Activated T-helper 9 cell treated with anti-CD3 and anti-CD28 coated beads, Interleukin-2, amount 50 U/mL, for 16 hours (primary cell): ENCODE measurements around the gene PPFIBP1.
"Not testable (repeated sequence)": the region's sequence is repeated elsewhere in the genome, so short reads cannot be mapped to it uniquely, and the experiment has no call there.

Experiments used
- DNase-seq: peaks from one replicate; pipeline ENCODE4 v3.0.0-alpha.2; 2020; ENCODE audit warnings: low read depth

The PPFIBP1 gene

DNA sequence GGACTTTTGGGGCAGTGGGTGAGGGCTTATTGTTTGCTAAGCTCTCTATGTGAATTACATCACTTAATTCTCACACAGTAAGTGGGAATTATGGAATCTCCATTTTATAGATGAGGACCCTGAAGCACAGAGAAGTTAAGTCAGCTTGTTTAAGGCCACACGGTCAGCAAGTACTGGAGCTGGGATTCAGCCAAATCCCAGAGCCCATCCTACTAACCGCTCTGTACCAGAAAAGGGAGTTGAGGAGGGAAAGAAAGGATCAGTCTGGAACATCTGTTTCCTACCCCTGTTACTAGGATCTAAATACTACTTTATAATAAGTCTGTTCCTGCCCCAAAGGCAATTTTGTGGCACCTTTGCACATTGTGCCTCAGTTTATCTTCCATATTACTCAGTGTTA lies 42.6 kb downstream of the PPFIBP1 start:
- DNase-seq = no peak

DNA sequence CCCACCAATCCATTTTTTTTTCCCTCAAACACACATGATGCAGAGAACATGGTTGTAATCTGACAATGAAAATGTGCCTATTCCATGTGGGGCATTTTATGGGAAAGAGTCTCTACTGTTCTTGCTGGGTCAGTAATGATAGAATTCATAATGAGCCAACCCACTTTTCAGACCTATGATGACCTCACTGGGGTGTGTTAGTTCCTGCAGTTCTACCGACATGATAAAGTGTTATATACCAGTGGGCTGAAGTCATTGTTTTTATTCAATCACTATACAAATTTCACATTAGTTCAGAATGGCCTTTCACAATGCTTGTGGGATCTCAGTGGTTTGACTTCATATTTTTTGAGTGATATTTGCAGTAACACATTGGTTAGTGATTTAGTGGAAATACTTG lies 47.5 kb downstream of the PPFIBP1 start:
- no peak for DNase-seq

DNA sequence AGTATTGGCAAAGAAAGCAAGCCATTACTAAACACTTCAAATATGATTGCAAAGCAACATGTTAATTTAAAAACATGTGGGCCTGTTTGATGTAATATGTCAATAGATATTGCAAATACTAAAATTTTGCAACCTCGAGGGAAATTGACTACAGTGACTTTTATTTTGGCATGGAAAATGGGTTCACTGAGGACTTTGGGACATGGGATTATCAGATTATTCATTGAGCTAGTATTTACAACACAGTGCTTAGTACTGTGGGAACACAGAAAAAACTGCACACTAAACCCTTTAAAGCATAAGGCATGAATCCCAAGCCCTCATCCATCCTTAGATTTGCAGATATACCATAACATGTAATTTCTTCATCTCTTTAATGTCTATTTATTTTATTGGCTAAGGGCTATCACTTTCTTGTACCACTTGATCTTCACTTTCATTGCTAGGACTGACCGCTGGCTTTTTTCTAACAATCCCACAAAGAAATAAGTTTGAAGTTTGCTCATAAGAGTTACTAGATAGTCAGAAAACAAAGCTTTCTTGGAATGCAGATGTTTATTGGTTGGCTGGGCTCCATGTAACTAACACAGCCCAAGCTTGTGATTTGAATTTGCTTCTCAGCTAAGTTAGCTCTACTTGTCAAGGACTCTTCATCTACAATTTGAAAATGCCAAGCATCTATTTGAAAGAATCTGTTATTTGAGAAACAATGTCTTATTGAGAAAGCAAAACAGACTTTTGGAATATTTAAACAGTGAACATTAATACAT lies 48.7 kb downstream of the PPFIBP1 start:
- no peak for DNase-seq

DNA sequence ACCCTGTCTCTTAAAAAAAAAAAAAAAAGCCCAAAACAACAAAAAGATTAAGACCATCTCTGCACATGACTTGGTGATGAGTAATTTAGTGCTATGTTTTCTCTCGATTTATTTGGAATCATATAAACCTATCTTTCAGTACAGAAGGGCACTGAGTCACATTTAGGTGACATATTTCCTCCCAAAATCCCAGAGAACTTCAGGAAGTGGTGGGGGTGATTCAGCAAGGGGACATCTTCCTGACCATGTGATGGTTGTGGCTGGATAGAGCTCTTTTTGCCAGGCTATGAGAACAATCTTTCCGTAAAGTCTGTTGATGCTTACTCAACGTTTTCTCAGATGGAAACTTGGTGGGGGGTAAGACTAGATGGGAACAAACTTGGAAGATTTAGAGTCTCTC lies 50.0 kb downstream of the PPFIBP1 start:
- no peak for DNase-seq

DNA sequence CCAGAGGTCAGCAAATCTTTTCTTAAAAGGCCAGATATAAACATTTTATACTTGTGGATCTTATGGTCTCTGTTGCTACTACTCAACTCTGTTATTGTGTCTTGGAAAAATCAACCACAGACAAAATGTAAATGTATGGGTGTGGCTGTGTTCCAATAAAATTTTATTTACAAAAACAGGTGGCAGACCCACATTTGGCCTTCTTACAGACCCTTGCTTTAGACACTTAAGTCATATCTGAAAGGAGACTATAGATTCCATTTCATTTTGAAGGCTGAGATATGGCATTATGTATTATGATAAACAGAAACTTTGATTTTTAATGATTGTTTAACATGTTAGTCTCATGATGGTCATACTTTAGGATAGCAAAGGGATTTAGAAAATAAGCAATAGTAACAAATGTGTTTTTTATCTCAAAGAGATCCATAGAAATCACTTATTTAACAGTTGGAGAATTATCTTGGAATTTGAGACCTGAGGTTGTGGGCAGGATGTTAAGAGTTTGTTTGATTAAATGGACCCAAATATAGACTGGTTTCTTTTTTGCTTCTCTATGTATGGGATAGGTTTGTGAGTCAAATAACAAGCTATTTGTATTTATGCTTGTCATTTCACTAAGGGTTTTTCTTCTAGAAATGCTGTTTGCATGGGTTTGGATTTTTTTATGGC lies 51.2 kb downstream of the PPFIBP1 start:
- DNase-seq = no peak

DNA sequence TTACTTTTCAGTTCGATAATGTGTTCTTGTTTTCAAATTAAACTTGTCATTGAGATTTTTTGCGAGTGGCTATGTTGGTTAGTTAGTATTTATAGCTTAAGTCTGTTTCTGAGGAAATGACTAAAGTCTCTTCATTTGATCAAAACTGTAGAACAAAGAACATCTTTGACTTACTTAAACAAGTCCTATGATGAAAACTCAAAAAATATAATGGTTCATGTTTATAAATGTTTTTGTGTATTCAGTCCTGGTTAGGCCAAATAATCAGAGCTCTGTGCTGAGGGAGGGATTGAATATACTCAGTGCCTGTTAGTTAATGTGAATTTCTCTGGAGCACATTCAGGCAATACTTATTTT lies 51.7 kb downstream of the PPFIBP1 start:
- DNase-seq = no peak

DNA sequence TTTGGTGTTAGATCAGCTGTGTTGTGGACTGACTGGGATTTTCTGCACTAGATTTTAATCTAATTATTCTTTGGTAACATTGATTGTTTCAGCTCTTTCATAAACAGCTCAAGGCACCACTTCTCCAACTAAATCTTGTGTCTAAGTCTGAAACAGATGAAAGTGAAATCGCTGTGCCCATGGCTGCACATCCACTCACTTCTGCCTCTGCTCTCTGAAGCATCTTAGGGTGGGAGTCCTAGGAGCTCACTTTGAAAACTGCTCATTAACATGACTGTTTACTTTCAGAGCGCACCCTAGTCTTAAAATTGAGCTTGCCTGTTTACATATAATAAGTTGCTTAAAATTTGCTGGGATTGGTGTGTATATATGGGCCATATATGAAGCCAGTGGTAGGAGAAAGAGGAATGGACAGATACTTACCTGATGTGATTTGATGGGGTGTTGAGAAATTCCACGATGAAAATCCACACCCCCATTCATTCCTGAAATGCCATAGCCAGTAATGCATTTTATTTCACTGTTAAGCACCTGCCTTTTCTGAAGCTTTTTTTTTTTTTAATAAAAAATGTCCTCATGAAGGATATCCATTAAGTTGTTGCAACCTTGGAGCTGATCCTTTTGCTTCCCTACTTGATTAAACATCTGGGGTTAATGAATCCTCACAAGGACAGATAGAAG lies 52.8 kb downstream of the PPFIBP1 start:
- DNase-seq = no peak

DNA sequence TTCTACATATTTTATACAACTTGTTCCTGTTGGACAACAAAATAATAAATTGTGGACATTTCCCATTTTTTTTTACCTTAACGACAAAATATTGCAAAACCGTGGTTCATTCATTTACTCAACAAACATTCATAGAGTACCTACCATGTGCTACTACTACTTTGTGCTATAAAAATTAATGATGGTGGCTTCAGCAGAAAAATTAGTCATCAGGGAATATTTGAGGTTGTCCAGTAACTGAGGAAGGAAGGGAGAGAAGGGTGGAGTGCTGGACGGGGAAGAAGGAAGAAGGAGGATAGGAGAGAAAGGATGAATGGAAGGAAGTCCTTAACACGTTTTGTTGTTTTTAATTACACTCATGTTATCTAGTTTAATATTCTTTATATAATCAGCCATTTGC lies 53.7 kb downstream of the PPFIBP1 start:
- DNase-seq = no peak

DNA sequence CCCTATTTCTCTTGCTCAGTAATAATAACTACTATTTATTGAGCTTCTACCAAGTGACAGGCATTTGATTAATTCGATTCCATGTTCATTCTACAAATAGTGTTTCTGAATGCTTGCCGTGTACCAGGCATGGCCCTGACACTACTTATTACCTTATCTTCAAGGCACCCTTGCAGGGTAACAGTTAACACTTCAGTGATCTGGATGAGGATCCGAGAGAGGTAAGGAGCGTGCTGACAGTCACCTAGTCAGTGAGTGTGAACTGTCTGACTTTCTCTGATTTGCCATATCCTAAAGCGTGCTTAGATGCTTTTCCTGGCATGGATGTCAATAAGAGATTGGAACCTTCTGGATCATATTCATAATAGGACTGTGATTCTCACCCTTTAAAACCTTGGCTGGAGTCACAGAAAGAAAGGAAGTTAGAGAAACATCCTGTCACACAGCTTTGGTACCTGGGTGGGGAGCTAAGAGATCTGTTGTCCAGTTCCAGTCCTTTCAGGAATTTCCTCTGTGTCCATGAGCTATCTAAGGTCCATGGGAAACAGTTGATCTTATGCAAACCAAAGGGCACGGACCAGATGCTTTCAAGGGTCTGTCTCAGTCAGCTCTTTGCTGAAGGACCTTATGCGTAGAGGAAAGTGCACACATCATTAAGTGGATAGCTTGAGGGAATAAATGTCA lies 54.8 kb downstream of the PPFIBP1 start:
- no peak for DNase-seq

DNA sequence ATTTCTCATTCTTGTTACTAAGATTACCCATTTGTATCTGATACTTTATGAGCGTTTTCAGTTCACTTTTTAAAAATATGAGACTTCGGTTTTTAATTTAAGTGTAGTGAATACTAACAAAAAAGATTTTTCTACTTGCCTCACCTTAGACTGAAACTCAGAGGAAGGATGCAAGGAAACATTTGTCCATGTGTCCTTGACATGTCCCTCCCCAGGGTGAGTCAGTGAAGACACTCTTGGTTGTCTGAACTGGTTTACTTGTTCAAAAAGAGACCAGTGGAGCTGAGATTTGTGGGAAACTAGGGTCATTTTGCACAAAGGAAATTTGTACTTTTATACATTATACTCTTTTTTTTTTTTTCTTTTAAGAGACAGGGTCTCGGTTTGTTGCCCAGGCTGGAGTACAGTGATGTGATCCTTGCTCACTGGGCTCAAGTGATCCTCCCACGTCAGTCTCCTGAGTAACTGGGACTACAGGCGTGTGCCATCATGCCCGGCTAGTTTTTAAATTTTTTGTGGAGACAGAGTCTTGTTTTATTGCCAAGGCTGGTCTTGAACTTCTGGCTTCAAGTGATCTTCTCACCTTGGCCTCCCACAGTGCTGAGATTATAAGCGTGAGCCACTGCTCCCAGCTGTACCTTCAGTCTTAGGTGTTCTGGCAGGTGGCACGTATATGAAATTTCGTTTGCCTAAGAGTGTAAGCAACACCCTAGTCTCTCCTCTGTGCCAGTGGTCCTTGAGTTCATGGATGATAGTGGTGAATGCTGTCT lies 56.7 kb downstream of the PPFIBP1 start:
- no peak for DNase-seq

DNA sequence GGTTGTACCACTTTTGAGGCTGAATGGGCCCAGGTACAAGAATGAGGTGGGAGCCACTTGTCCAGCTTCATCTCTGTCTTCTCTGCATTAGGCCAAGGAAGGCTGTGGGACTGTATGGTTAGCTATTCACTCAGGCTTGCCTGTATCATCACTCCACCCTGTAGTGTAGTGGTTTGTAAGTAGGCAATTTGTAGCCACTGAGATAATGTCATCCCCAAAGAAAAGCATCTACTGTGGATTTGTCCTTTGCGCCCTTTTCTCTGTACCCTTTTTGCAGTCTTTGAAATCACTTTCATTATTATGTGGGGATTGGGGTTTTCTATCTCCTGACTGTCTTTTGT lies 57.3 kb downstream of the PPFIBP1 start:
- DNase-seq = not testable (repeated sequence)

DNA sequence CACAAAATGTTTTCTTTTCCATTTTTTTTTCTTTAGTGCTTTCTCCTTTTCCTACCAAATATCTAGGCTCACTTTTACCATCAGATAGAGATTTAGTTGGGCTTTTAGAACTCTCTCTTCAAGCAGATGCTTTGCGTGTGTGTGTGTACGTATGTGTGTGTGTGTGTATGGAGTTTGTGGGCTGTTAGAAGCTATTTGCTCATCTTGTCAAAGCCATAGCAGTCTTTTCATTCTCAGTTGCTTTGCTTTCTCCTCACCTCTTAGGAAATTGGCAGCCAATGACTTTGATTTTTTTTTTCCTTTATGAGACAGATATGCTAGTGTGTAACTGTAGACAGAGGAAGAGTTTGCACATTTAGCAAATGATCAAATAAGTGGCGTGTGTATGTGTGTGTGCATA lies 57.8 kb downstream of the PPFIBP1 start:
- DNase-seq = not testable (repeated sequence)

DNA sequence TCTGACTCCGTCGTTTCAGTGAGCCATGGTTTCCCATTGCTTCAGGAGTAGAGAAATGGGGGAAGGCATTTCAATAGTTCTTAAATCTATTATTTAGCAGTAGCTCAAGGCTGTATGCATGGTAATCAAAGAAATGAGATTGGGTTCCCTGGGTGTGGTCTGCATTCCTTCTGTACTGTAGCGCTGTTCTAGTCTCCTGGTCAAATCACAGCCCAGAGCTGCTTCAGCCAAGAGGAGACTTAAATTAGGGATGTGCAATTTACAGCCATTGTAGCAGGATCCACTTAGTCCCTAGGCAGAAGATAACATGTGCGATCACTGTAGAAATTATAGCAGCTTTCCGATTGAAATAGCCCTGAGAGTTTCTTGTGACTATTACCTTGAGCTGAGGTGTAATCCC lies 58.4 kb downstream of the PPFIBP1 start:
- not testable (repeated sequence) for DNase-seq

DNA sequence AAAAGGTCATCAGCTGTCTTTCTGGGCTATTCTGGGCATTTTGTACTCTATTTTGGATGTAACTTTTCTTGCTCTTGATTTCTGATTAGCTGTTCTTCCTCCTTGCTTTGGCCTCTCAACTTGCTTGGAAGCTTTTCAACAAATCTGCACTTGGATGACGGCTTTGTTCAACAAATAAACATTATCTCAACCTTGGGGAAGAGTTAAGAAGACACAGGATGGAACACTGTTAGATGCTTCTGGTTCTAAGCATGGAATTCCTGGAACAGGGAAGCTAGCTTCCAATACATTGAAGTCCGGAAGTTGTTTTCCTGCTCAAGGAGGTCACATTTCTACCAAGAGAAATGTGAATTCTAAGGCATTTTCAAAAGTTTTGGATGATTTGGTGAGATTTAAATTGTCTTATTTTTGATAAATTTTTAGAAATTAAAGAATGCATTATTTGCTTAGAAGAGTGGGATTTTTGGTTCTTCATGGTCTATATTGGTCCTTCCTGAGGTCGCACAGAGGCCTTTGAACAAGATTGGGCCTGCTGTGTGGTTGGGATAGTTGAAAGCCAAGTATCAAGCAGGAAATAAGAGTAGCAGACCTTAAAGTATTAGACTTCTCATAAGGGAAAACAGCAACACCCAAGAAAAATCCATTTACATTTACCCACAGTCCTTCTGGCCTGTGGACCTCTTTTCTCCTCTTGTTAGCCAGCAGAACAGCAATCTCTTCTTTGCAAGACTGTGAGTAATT lies 59.2 kb downstream of the PPFIBP1 start:
- no peak for DNase-seq

DNA sequence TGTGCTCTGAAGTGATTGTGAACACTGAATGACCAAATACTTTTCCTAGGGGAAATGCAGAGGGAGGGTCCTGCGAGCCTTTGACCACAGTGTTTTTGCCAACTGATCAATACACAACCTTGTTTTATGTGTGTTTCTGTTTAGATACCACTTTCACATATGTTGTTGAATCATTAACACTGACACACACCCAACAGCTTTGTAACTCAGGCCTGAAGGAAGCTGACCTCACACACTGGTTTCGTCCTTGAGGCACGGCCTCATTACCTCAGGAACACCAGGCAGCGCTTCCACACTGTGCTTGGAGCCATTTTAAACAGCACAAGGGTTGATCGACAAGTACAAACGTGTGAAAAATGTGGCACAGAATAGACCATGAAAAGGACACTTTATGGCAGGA lies 60.0 kb downstream of the PPFIBP1 start:
- no peak for DNase-seq

DNA sequence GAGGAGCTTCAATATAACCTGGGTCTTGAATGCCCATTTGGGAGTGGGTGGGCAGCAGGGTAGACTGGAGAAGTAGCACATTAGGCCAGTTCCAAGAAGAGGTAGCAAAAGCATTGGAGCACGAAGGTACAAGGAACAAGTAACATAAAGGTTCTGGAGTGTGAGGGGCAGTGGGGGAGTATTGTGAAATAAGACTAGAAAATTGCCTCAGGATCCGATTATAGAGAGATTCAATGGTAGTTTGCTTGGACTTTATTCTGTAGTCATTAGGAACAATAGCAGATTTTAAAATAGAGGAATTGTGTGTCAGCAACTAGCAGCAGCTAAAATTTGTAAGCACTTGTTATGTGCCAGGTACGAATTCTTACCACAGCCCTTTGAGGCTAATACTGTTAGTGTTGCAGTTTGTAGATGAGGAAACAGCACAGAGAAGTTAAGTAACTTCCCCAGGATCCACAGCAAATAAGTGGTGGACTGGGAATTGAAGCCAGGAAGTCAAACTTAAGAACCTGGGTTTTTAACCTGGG lies 61.8 kb downstream of the PPFIBP1 start:
- DNase-seq = no peak

DNA sequence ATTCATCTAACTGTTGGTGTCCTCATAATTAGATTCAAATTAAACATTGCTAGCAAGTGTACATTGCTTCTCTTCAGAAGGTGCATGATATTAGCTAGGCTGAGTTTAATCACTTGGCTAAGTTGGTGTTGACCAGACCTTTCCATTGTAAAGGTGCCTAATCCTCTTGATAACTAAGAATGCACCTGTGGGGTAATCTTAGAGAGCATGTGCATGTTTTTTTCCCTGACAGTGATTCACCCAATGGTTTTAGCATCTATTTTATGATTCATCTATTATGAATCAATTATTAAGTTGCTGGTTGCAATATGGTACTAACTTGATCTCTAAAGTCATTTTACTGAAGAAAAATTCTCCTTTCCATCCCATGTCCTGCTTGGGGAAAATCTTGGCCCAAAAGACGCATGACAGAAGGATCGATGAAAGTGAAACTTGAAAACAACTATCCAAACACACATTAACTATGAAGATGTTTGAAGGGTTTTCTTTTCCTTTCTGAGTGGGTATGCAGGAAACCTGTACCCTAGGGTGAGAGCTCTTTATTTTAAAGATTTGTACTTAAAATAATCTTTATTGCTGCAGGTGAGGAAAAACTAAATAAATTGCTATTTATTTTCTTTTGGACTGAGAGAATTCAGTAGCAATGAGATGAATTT lies 64.2 kb downstream of the PPFIBP1 start:
- not testable (repeated sequence) for DNase-seq

DNA sequence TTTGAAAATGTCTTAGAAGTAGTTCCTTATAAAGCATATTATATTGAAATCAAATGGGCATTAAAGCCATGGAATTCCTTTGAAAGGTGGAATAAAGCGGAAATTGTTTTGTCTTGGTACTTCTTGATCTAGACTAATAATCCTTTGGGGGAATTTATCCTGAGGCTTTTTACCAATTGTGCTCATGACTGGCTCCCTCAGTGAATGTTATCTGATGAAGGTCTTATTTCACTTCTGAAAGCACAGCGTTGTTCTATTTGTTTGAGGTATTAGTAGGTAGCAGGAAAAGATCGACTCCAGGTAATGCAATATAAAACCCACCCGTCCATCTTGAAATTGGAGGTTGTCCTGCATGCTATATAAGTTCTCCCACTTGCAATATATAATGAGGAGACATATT lies 64.8 kb downstream of the PPFIBP1 start:
- DNase-seq = no peak

DNA sequence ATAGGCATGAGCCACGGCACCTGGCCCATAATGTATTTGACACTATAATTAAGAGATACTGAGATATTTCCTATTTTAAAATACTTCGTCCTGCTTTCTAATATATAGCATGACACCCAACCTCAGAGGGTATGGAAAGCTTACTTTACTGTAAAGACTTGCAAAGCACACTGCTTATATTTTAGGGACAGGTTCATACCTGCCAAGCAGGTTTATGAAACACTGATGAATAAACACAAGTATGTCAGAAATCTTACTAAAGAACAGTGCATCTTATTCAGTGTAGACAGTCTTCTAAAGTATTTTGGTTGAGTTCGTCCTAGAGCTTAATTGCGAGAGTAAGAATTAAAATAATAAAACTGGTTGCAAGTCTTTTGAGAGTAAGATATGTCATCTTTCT lies 65.4 kb downstream of the PPFIBP1 start:
- no peak for DNase-seq

DNA sequence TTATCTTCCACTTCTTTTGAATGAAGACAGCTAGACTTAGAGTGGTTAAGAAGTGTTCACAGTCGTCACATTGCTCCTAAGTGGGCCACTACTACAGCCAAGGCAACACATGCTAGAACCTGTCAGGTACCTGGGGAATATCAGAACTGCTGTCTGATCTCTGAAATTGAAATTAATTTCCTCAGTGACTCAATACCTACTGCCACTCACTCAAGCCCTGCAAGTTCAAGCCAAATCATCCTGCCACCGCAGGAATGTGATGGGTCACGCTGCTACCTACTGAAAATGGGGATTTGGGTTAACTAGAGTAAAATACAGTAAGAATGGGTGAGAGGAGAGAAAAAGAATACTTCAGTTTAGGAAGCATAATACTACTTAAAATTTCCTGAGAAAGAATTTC lies 67.7 kb downstream of the PPFIBP1 start:
- DNase-seq = not testable (repeated sequence)

DNA sequence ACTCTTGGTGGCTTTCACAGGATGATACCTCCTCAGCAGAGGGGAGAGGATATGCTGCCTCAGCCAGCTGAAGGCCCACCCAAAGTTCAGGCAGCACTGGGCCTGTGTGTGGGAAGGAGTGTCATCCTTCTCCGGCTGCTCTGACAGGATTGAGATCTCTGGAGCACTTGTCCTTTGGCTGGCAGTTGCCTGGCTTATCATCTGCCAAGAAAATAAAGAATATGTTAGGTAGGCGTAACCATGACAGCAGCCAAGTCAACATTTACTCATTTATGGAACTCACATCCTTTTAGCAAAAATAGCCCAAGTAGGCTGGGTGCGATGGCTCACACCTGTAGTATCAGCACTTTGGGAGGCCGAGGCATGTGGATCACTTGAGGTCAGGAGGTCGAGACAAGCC lies 68.5 kb downstream of the PPFIBP1 start:
- no peak for DNase-seq
